Measurements from ENCODE around the gene DCLRE1C. TPM values are rescaled to one million over a fixed set of nuclear protein-coding genes. Genes with fewer than 3 reads are reported as not detected.
"Not testable (repeated sequence)": the region's sequence is repeated elsewhere in the genome, so short reads cannot be mapped to it uniquely, and the experiment has no call there.

The DCLRE1C gene
- total RNA-seq, 1 donor from 2014 or later, result 13.6 TPM

GRCh38 chr10:14917827-14918226 is 36.1 kb downstream of the DCLRE1C start:
- no peak for DNase-seq
- no peak overlapping the region for H3K27ac ChIP-seq
- intact Hi-C loops (cut with DNase I), result no loop called here
- no peak for ATAC-seq
- H3K4me3 ChIP-seq, result no peak overlapping the region
- no peak for TF ChIP-seq CTCF (IDR thresholded peaks at IDR 0.05)
- H3K4me1 ChIP-seq, result no peaks in the 10 kb centered on the region
- no peaks in the 10 kb centered on the region for H3K27me3 ChIP-seq (ENCODE audit: low read depth)
- peaks cover 23% of the 10 kb centered on the region for H3K9me3 ChIP-seq
- H3K36me3 ChIP-seq, result peaks cover 90% of the 10 kb centered on the region

DNA sequence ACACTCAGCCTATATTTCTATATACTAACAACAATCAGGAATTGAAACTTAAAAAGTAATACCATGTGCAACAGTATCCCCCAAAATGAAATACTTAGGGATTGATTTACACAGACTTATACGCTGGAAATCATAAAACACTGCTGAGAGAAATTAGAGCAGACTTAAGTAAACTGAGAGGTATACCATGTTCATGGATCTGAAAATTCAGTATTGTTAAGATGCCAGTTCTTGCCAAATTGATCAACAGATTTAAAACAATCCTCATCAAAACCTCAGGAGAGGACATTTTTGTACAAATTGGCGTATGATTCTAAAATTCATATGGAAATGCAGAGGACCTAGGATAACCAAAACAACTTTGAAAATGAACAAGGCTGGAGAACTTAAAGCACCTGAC is 37.3 kb downstream of the DCLRE1C start:
- Histone ChIP-seq H3K36me3 (peaks cover 89% of the 10 kb centered on the region), H3K27ac (no peak overlapping the region), H3K4me1 (no peaks in the 10 kb centered on the region), H3K9me3 (peaks cover 23% of the 10 kb centered on the region), H3K4me3 (no peak overlapping the region), H3K27me3 (ENCODE audit: low read depth) (no peaks in the 10 kb centered on the region)
- TF ChIP-seq CTCF (IDR thresholded peaks at IDR 0.05), result no peak
- intact Hi-C loops (cut with DNase I), result no loop called here
- ATAC-seq (no peak), DNase-seq (no peak)

DNA sequence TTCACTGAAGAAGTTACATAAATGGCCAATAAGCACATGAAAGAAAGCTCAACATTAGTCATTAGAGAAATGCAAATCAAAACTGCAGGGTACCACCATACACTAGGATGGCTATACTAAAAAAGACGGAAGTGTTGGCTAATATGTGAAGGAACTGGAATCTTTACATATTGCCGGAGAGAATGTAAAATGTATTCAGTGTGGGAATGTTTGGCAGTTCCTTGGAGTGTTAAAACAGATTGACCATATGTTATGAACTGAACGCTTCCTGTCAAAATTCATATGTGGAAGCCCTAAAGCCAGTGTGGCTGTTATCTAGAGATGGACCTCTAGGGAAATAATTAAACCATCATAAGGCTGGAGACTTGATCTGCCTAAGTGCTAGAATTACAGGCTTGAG is 42.1 kb downstream of the DCLRE1C start:
- Histone ChIP-seq H3K27me3 (ENCODE audit: low read depth) (no peaks in the 10 kb centered on the region), H3K4me1 (no peaks in the 10 kb centered on the region), H3K9me3 (peaks cover 9% of the 10 kb centered on the region), H3K27ac (no peak overlapping the region), H3K4me3 (no peak overlapping the region), H3K36me3 (peaks cover 82% of the 10 kb centered on the region)
- intact Hi-C loops (cut with DNase I), result no loop called here
- ATAC-seq (no peak), DNase-seq (no peak)
- no peak for TF ChIP-seq CTCF (IDR thresholded peaks at IDR 0.05)

- TF ChIP-seq CTCF (IDR thresholded peaks at IDR 0.05), result no peak
- Histone ChIP-seq H3K27me3 (ENCODE audit: low read depth) (no peaks in the 10 kb centered on the region), H3K9me3 (peaks cover under 1% of the 10 kb centered on the region), H3K27ac (no peak overlapping the region), H3K4me1 (no peaks in the 10 kb centered on the region), H3K4me3 (no peak overlapping the region), H3K36me3 (peaks cover 75% of the 10 kb centered on the region)
- no peak for ATAC-seq
- DNase-seq, result no peak
- intact Hi-C loops (cut with DNase I), result no loop called here
Measured at GRCh38 chr10:14910953-14911352, 42.9 kb downstream of the DCLRE1C start.

- Histone ChIP-seq H3K4me3 (no peak overlapping the region), H3K4me1 (no peaks in the 10 kb centered on the region), H3K9me3 (no peaks in the 10 kb centered on the region), H3K27ac (no peak overlapping the region), H3K36me3 (peaks cover 65% of the 10 kb centered on the region), H3K27me3 (ENCODE audit: low read depth) (no peaks in the 10 kb centered on the region)
- intact Hi-C loops (cut with DNase I), result no loop called here
- ATAC-seq (no peak), DNase-seq (no peak)
- no peak for TF ChIP-seq CTCF (IDR thresholded peaks at IDR 0.05)
Measured at GRCh38 chr10:14909101-14909500, 44.8 kb downstream of the DCLRE1C start.

DNA sequence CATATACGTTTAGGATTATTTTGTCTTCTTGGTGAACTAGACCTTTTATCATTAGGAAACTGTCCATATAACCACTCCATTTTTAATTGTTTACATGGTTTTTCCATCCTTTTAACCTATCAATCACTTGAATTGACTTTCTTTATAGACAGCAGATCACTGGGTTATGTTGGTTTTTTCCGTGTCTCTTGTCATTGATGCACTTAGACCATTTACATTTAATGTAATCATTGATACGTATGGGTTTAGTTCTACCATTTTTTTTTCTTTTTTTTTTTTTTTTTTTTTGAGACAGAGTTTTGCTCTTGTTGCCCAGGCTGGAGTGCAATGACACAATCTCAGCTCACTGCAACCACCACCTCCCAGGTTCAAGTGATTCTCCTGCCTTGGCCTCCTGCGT is 46.3 kb downstream of the DCLRE1C start:
- H3K27ac ChIP-seq; H3K4me1 ChIP-seq; intact Hi-C loops (cut with DNase I); H3K4me3 ChIP-seq; DNase-seq; ATAC-seq; H3K27me3 ChIP-seq (ENCODE audit: low read depth); H3K9me3 ChIP-seq: not testable (repeated sequence)
- H3K36me3 ChIP-seq, result peaks cover 53% of the 10 kb centered on the region

Measured in lower lobe of right lung (tissue), 2 donors.